Dermis blood vessel endothelial cell (primary cell): Measurements from ENCODE around the gene C15orf61. TPM values are rescaled to one million over a fixed set of nuclear protein-coding genes. Genes with fewer than 3 reads are reported as not detected.

Source experiments
- DNase-seq: peaks from one replicate; pipeline ENCODE4 v3.0.0; 2010
- total RNA-seq: library from RNA; depleted of rRNA; stranded (reverse); fragments of >200 nt; gene quantifications from 2 replicates; pipeline ENCODE4 v1.2.3, GENCODE V29; 2014

C15orf61 gene
- total RNA-seq, 1 donor from 2014 or later = 1.5 TPM

GRCh38 chr15:67551207-67551743 is 30.3 kb downstream of the C15orf61 start:
- no peak for DNase-seq

- no peak for DNase-seq
Measured at GRCh38 chr15:67554580-67554979, 33.6 kb downstream of the C15orf61 start.

- DNase-seq = no peak
Measured at GRCh38 chr15:67556976-67557570, 36.1 kb downstream of the C15orf61 start.

- no peak for DNase-seq
Measured at GRCh38 chr15:67558502-67558901, 37.6 kb downstream of the C15orf61 start.

- no peak for DNase-seq
Measured at GRCh38 chr15:67559158-67559557, 38.2 kb downstream of the C15orf61 start.

- DNase-seq = no peak
Measured at GRCh38 chr15:67559576-67559975, 38.6 kb downstream of the C15orf61 start.

GRCh38 chr15:67560320-67560719 is 39.4 kb downstream of the C15orf61 start:
- DNase-seq = no peak

GRCh38 chr15:67563092-67563491 is 42.2 kb downstream of the C15orf61 start:
- no peak for DNase-seq

- no peak for DNase-seq
Measured at GRCh38 chr15:67564021-67564967, 43.4 kb downstream of the C15orf61 start.

GRCh38 chr15:67564968-67565345 is 44.0 kb downstream of the C15orf61 start:
- no peak for DNase-seq

- DNase-seq = no peak
Measured at GRCh38 chr15:67569668-67570067, 48.7 kb downstream of the C15orf61 start.

- DNase-seq = no peak
Measured at GRCh38 chr15:67570875-67571647, 50.1 kb downstream of the C15orf61 start.

- DNase-seq = no peak
Measured at GRCh38 chr15:67571648-67572415, 50.9 kb downstream of the C15orf61 start.

GRCh38 chr15:67573194-67573593 is 52.3 kb downstream of the C15orf61 start:
- DNase-seq = no peak

GRCh38 chr15:67575039-67575502 is 54.1 kb downstream of the C15orf61 start:
- DNase-seq = no peak

GRCh38 chr15:67578020-67578600 is 57.2 kb downstream of the C15orf61 start:
- no peak for DNase-seq

- no peak for DNase-seq
Measured at GRCh38 chr15:67579164-67579563, 58.2 kb downstream of the C15orf61 start.
